ENCODE results near the gene SLC49A3. TPM values are rescaled to one million over a fixed set of nuclear protein-coding genes. Genes with fewer than 3 reads are reported as not detected.
A peak's percentile ranks its signal among the peaks of the same experiment; 100 is the strongest.

Gene SLC49A3
- total and polyA plus RNA-seq, 2 of the 13 experiments (the other 11 are each of a cell fraction or from before 2014, with no cell fraction given): 0.07 to 0.17 TPM

DNA sequence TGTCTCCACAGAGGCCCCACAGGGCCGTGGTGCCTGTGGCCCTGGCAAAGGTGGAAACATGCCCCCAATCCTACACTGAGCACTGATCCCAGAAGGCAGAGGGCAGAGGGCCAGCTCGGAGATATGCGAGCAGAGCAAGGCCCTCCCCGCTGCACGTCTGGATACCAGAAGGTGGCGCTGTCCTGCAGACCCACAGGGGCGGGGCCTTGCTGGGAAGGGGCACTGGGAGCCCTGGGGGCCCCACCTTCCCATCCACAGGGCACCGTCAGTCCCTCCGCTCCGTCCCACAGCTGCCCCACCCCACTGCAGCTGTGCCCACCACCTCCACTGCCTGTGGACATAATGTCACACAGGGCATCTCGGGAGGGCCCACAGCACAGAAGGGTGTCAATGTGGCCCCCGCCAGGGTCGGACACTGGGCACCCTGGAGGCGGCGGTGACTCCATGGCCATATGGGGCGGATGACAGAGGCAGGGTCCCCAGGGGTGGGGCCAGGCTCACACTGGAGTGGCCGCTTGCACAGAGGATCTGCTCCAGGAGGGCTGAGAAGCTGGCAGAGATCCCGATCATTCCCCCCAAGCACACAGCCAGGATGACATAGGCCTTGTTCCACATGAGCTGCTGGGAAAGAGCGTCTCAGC, 4.8 kb downstream of the SLC49A3 start (continued):
- TF ChIP-seq NRL (CRISPR knock-in tag; IDR thresholded peaks at IDR 0.05; ENCODE audit: borderline replicate concordance): no peak
- 0 out of 2 replicates have a peak, but pooled peaks have one; percentile 11 for TF ChIP-seq BORCS8-MEF2B (CRISPR knock-in tag; IDR thresholded peaks at IDR 0.05)
- 0 out of 2 replicates have a peak, but pooled peaks have one; percentile 35 for TF ChIP-seq CENPT (CRISPR knock-in tag; IDR thresholded peaks at IDR 0.05; ENCODE audit: low read depth)
- TF ChIP-seq ZNF354B (CRISPR knock-in tag; IDR thresholded peaks at IDR 0.05): no peak
- TF ChIP-seq FOXK1 (CRISPR knock-in tag; IDR thresholded peaks at IDR 0.05; ENCODE audit: borderline replicate concordance, low read depth): no peak
- TF ChIP-seq, protein P1, sequence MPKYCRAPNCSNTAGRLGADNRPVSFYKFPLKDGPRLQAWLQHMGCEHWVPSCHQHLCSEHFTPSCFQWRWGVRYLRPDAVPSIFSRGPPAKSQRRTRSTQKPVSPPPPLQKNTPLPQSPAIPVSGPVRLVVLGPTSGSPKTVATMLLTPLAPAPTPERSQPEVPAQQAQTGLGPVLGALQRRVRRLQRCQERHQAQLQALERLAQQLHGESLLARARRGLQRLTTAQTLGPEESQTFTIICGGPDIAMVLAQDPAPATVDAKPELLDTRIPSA (CRISPR knock-in tag; IDR thresholded peaks at IDR 0.05; ENCODE audit: borderline replicate concordance): no peak
- TF ChIP-seq CBFB (CRISPR knock-in tag; IDR thresholded peaks at IDR 0.05): 0 out of 2 replicates have a peak, but pooled peaks have one; percentile 32
- TF ChIP-seq, protein P2, sequence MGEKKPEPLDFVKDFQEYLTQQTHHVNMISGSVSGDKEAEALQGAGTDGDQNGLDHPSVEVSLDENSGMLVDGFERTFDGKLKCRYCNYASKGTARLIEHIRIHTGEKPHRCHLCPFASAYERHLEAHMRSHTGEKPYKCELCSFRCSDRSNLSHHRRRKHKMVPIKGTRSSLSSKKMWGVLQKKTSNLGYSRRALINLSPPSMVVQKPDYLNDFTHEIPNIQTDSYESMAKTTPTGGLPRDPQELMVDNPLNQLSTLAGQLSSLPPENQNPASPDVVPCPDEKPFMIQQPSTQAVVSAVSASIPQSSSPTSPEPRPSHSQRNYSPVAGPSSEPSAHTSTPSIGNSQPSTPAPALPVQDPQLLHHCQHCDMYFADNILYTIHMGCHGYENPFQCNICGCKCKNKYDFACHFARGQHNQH (CRISPR knock-in tag; IDR thresholded peaks at IDR 0.05): peak; percentile 77; the same call in 1 of the 2 replicates
- no peak for TF ChIP-seq ZNF569 (CRISPR knock-in tag; IDR thresholded peaks at IDR 0.05; ENCODE audit: borderline replicate concordance)
- TF ChIP-seq, protein P3, sequence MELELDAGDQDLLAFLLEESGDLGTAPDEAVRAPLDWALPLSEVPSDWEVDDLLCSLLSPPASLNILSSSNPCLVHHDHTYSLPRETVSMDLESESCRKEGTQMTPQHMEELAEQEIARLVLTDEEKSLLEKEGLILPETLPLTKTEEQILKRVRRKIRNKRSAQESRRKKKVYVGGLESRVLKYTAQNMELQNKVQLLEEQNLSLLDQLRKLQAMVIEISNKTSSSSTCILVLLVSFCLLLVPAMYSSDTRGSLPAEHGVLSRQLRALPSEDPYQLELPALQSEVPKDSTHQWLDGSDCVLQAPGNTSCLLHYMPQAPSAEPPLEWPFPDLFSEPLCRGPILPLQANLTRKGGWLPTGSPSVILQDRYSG (CRISPR knock-in tag; IDR thresholded peaks at IDR 0.05): no peak
- TF ChIP-seq PITX1 (CRISPR knock-in tag; IDR thresholded peaks at IDR 0.05): no peak
- TF ChIP-seq SRSF4 (IDR thresholded peaks at IDR 0.05; ENCODE audit: low read depth, low read length, poor library complexity, severe bottlenecking): no peak
- TF ChIP-seq HDAC6 (IDR thresholded peaks at IDR 0.05; ENCODE audit: low read depth, low read length): no peak
- peak; percentile 42; the same call in 1 of the 2 replicates for TF ChIP-seq TBX2 (CRISPR knock-in tag; IDR thresholded peaks at IDR 0.05; ENCODE audit: borderline replicate concordance)
- peak in 1 of 2 experiments; percentile 17; a peak in 1 of 4 replicates for TF ChIP-seq POLR2A (IDR thresholded peaks at IDR 0.05; ENCODE audit: insufficient read depth in 1 of 2, low read depth in 2 of 2, low read length in 2 of 2)
- TF ChIP-seq HOXA5 (CRISPR knock-in tag; IDR thresholded peaks at IDR 0.05): no peak
- no peak; the same call in none of the 2 replicates for TF ChIP-seq AKAP8 (CRISPR knock-in tag; IDR thresholded peaks at IDR 0.05)
- no peak for TF ChIP-seq SMARCC2 (IDR thresholded peaks at IDR 0.05)
- TF ChIP-seq STAT5B (CRISPR knock-in tag; IDR thresholded peaks at IDR 0.05): no peak
- no peak for TF ChIP-seq BRD4 (CRISPR knock-in tag; IDR thresholded peaks at IDR 0.05)
- TF ChIP-seq REXO4 (CRISPR knock-in tag; IDR thresholded peaks at IDR 0.05; ENCODE audit: borderline replicate concordance): no peak
- TF ChIP-seq, protein P4, sequence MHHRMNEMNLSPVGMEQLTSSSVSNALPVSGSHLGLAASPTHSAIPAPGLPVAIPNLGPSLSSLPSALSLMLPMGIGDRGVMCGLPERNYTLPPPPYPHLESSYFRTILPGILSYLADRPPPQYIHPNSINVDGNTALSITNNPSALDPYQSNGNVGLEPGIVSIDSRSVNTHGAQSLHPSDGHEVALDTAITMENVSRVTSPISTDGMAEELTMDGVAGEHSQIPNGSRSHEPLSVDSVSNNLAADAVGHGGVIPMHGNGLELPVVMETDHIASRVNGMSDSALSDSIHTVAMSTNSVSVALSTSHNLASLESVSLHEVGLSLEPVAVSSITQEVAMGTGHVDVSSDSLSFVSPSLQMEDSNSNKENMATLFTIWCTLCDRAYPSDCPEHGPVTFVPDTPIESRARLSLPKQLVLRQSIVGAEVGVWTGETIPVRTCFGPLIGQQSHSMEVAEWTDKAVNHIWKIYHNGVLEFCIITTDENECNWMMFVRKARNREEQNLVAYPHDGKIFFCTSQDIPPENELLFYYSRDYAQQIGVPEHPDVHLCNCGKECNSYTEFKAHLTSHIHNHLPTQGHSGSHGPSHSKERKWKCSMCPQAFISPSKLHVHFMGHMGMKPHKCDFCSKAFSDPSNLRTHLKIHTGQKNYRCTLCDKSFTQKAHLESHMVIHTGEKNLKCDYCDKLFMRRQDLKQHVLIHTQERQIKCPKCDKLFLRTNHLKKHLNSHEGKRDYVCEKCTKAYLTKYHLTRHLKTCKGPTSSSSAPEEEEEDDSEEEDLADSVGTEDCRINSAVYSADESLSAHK (CRISPR knock-in tag; IDR thresholded peaks at IDR 0.05; ENCODE audit: borderline replicate concordance): no peak
- peak; percentile 39; the same call in 1 of the 2 replicates for TF ChIP-seq POGZ (CRISPR knock-in tag; IDR thresholded peaks at IDR 0.05)
- no peak for TF ChIP-seq NR2F2 (IDR thresholded peaks at IDR 0.05; ENCODE audit: borderline replicate concordance, low read depth)
- TF ChIP-seq, protein P5, sequence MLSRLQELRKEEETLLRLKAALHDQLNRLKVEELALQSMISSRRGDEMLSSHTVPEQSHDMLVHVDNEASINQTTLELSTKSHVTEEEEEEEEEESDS (CRISPR knock-in tag; IDR thresholded peaks at IDR 0.05; ENCODE audit: borderline replicate concordance): no peak
- no peak for TF ChIP-seq SNAPC2 (CRISPR knock-in tag; IDR thresholded peaks at IDR 0.05)
